ENCODE data around the gene SLC12A2. TPM values are rescaled to one million over a fixed set of nuclear protein-coding genes. Genes with fewer than 3 reads are reported as not detected.

Gene SLC12A2
- total and polyA plus RNA-seq, 2 experiments from 2014 or later = 7.3 to 14.6 TPM

- H3K9me3 ChIP-seq (ENCODE audit: low read depth) = no peaks in the 10 kb centered on the region
- no peak for DNase-seq (ENCODE audit: low read depth in 1 of 2, low spot score in 1 of 2)
- peaks cover 6% of the 10 kb centered on the region for H3K4me1 ChIP-seq (ENCODE audit: low read depth)
- TF ChIP-seq, protein P1, sequence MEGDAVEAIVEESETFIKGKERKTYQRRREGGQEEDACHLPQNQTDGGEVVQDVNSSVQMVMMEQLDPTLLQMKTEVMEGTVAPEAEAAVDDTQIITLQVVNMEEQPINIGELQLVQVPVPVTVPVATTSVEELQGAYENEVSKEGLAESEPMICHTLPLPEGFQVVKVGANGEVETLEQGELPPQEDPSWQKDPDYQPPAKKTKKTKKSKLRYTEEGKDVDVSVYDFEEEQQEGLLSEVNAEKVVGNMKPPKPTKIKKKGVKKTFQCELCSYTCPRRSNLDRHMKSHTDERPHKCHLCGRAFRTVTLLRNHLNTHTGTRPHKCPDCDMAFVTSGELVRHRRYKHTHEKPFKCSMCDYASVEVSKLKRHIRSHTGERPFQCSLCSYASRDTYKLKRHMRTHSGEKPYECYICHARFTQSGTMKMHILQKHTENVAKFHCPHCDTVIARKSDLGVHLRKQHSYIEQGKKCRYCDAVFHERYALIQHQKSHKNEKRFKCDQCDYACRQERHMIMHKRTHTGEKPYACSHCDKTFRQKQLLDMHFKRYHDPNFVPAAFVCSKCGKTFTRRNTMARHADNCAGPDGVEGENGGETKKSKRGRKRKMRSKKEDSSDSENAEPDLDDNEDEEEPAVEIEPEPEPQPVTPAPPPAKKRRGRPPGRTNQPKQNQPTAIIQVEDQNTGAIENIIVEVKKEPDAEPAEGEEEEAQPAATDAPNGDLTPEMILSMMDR (IDR thresholded peaks at IDR 0.05; ENCODE audit: low read depth, low read length) = no peak
- no peaks in the 10 kb centered on the region for H3K36me3 ChIP-seq
- H3K4me3 ChIP-seq = no peak overlapping the region
- H3K27ac ChIP-seq = no peak overlapping the region
- no peaks in the 10 kb centered on the region for H3K27me3 ChIP-seq
These were observed 108.8 kb downstream of the SLC12A2 start for GRCh38 chr5:128192368-128192767.

DNA sequence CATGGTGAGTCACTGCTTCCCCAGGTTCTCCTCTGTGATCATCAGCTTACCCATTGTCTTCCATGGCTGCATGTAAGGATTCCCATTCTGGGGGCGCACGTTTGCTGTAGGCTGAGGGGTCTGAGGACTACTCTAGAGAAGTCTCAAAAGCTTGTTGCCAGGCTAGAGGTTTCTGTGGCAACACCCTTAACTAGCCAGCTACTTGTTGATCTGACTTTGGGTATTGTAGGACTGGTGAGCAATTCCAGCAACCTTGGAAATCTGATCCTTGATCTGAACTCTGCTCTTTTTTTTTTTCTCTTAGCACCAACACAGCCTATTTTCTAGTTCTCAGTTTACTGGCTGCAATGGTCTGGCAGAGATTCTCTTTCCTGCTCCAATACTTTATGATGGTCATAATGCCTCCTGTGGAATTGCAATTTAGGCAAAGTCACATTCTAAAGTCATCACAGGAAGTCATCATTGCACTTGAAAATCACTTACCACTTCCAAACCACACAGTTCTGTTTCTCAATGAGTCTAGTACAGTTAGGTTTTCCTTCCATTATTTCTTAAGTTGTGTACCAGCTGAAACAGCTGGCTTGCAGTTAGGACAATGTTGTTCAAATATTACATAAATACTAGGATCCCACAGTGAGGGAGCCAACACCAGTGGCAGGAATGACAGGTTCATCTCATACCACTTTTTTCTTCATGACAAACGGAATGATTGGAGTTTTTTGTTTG, 110.3 kb downstream of the SLC12A2 start:
- peaks cover 6% of the 10 kb centered on the region for H3K4me1 ChIP-seq (ENCODE audit: low read depth)
- no peaks in the 10 kb centered on the region for H3K27me3 ChIP-seq
- H3K4me3 ChIP-seq = no peak overlapping the region
- H3K36me3 ChIP-seq = no peaks in the 10 kb centered on the region
- H3K27ac ChIP-seq = no peak overlapping the region
- no peaks in the 10 kb centered on the region for H3K9me3 ChIP-seq (ENCODE audit: low read depth)
- DNase-seq (ENCODE audit: low read depth in 1 of 2, low spot score in 1 of 2) = no peak
- TF ChIP-seq, protein P1 (IDR thresholded peaks at IDR 0.05; ENCODE audit: low read depth, low read length) = no peak

DNA sequence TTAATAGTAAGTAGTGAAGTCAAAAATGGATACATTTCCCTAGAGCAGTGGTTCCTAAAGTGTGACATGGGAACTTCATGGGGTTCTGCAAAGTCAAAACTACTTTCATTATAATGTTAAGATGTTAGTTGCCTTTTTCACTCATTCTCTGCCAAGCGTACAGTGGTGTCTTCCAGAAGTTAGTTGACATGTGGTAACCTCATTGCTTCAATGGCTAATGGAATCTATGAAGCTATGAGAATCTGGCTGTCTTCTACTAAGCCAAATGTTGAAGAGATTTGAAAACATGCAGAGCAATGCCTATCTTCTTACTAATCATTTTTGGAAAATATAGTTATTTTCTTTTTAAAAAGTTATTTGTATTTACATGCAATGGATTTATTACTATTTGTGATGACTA, 111.8 kb downstream of the SLC12A2 start:
- H3K4me3 ChIP-seq = no peak overlapping the region
- TF ChIP-seq, protein P1 (IDR thresholded peaks at IDR 0.05; ENCODE audit: low read depth, low read length) = no peak
- peaks cover 5% of the 10 kb centered on the region for H3K27me3 ChIP-seq
- no peaks in the 10 kb centered on the region for H3K36me3 ChIP-seq
- no peak overlapping the region for H3K27ac ChIP-seq
- H3K9me3 ChIP-seq (ENCODE audit: low read depth) = no peaks in the 10 kb centered on the region
- peaks cover 6% of the 10 kb centered on the region for H3K4me1 ChIP-seq (ENCODE audit: low read depth)
- DNase-seq (ENCODE audit: low read depth in 1 of 2, low spot score in 1 of 2) = no peak

GRCh38 chr5:128196080-128196479, 112.5 kb downstream of the SLC12A2 start:
- TF ChIP-seq, protein P1 (IDR thresholded peaks at IDR 0.05; ENCODE audit: low read depth, low read length) = no peak
- H3K36me3 ChIP-seq = no peaks in the 10 kb centered on the region
- DNase-seq (ENCODE audit: low read depth in 1 of 2, low spot score in 1 of 2) = no peak
- no peak overlapping the region for H3K27ac ChIP-seq
- peaks cover 12% of the 10 kb centered on the region for H3K27me3 ChIP-seq
- no peak overlapping the region for H3K4me3 ChIP-seq
- H3K9me3 ChIP-seq (ENCODE audit: low read depth) = no peaks in the 10 kb centered on the region
- H3K4me1 ChIP-seq (ENCODE audit: low read depth) = peaks cover 6% of the 10 kb centered on the region

- Histone ChIP-seq H3K4me1 (ENCODE audit: low read depth) (peaks cover 6% of the 10 kb centered on the region), H3K9me3 (ENCODE audit: low read depth) (no peaks in the 10 kb centered on the region)
- peak in 1 of 2 donors; percentile 70 for DNase-seq (ENCODE audit: low read depth in 1 of 2, low spot score in 1 of 2)
These were observed 113.2 kb downstream of the SLC12A2 start for GRCh38 chr5:128196791-128197190.

More at GRCh38 chr5:128196791-128197190, 113.2 kb downstream of the SLC12A2 start:
- Histone ChIP-seq H3K36me3 (no peaks in the 10 kb centered on the region), H3K4me3 (no peak overlapping the region), H3K27me3 (peaks cover 14% of the 10 kb centered on the region), H3K27ac (no peak overlapping the region)
- TF ChIP-seq, protein P1 (IDR thresholded peaks at IDR 0.05; ENCODE audit: low read depth, low read length) = no peak
